Measurements from ENCODE around the gene SND1.

The SND1 gene

DNA sequence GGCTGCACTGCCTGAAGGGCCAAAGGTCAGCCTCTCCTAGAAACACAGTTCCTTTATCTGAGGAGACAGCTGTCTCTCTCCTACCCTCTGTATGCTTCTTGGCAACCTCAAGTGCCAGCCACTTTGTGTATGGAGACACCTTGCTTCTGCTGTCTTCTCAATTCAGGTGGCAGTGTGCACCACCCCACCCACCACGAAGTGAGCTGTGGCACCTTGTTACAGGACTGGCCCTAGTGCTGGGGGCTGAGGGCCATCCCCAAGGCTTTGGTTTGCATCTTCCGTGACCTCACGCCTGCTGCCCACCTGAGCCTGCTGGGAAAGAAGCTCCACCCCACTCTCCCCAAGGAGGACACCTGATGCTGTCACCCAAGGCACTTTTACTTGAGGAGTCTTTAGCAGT lies 426.3 kb downstream of the SND1 start:
- no peak for DNase-seq

GRCh38 chr7:128080169-128080568 lies 428.2 kb downstream of the SND1 start:
- no peak for DNase-seq

DNA sequence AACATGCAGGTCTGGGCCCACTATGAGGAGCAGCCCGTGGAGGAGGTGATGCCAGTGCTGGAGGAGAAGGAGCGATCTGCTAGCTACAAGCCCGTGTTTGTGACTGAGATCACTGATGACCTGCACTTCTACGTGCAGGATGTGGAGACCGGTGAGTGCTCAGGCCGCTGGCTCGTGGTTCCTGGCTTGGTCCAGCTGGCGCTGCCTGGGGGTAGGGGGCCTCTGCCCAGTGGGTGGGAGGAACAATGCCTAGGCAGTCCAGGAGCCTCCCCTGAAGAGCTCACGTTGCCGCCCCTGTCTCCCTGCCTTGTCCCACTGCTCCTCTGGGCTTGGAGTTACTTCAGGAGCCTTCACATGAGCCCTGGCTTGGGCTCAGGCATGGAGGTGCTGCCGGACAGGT lies 429.4 kb downstream of the SND1 start:
- no peak for DNase-seq

GRCh38 chr7:128081808-128082207 lies 429.8 kb downstream of the SND1 start:
- no peak for DNase-seq

- DNase-seq: no peak
Observed at GRCh38 chr7:128082431-128082830, 430.4 kb downstream of the SND1 start.

- DNase-seq: no peak
Observed at GRCh38 chr7:128084896-128085608, 433.1 kb downstream of the SND1 start.

DNA sequence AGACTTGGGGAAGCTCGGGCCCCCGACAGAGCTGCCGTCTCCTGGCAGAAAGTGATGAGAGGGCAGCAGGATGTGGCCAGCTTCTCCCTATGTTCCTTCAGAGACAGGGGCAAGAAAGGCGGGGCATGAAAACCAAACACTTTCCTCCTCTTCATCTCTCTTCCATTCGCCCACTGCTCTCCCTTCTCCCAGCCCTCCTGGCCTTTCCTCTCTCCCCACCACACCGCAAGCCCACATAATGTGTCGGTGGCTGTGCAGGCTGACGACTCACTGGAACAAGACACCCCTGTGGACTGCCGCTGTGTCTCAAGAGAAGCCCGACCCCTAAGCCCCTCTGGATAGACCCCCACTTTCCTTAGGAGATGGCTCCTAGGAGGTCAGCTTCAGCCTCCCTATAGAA lies 438.5 kb downstream of the SND1 start:
- no peak for DNase-seq

DNA sequence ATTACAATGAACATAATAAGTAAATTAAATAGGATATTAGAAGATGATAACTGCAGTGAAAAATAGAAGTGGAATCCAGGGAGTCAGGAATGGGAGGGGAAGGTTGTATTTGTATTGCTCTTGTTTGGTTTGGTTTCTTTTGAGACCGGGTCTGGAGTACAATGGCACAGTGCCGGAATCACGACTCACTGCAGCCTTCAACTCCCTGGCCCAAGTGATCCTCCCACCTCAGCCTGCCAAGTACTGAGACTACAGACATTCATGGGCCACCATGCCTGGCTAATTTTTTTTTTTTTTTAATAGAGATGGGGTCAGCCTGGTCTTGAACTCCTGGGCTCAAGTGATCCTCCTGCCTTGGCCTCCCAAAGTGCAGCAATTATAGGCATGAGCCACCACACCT lies 439.1 kb downstream of the SND1 start:
- no peak for DNase-seq

- DNase-seq: no peak
Observed at GRCh38 chr7:128092221-128092620, 440.2 kb downstream of the SND1 start.

DNA sequence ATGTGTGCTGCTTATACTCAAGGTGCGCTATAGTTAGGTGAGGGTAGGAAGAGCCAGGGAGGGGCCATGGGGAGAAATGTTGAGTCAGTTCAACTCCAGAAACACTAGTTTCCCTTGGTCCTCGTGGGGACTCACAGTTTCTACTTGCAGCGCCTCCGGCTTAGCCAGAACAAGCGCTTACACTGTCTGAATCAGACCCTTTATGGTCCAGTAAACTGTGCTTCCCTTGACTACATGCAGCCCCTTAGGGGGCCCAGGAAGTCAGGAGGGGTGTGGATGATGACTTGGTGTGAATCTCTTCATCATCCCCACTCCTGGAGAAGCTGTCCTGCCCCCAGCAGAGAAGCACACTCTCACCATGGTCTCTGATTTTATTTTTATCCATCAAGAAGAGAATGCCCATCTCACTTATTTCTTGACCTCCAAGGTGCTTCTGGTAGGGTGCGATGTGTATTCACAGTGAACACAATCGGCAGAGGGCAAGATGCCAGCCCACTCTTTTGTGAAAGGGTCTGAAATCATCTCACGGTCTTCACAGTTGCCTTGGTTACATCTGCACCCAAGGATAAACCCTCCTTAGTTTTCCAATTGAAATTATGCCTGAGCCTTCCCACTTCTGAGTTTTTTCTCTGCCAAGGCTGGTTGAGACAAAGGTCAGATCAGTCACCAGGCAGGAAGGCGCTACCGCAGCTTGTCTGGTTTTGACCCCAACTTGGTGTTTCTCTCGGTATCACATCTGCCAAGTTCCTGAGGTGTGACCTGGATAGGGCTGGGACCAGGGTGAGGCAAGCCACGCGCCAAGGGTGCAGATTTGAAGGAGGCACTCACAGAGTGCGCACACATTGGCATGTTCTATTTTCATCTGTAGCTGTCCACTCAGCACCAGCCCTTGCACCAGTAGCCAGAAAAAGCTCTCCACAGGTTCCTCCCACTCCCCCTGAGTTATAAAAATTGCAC lies 441.9 kb downstream of the SND1 start:
- no peak for DNase-seq

GRCh38 chr7:128094686-128095085 lies 442.7 kb downstream of the SND1 start:
- DNase-seq: no peak

- DNase-seq: no peak
Observed at GRCh38 chr7:128097211-128097731, 445.3 kb downstream of the SND1 start.

- DNase-seq: no peak
Observed at GRCh38 chr7:128098629-128099028, 446.6 kb downstream of the SND1 start.

GRCh38 chr7:128099204-128099671 lies 447.2 kb downstream of the SND1 start:
- DNase-seq: no peak

DNA sequence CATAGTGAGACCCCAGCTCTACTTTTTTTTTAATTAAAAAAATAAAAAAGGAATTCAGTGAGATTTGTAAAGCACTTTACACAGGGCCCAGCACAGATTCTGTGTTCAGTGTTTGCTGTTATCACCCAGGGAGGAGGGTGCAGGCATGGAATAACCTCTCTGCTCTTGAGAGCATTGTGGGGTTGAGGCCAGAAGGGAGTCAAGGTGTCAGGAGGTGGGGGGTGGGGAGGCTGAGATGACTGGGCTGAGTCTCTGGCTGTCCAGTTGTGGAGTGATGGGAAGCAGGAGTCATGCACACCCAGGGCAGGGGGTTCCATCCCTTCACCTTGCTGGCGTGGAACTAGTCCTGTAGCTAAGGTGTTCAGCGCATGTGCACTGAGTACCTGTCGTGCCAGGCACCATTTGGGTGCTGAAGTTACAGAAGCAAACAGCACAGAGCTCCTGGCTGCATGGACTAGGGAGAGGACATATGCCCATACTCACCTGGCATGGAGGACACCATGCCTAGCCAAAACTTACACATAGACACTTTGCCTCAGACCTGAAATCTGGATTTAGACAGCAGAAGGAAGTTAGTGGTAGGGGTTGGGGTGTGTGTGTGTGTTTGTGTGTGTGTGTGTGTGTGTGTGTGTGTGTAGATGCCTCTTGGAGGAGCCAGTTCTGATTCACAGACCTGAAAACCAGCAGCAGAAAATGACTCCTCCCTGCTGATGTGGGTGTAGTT lies 448.4 kb downstream of the SND1 start:
- DNase-seq: no peak

GRCh38 chr7:128100949-128101713 lies 449.1 kb downstream of the SND1 start:
- no peak for DNase-seq

DNA sequence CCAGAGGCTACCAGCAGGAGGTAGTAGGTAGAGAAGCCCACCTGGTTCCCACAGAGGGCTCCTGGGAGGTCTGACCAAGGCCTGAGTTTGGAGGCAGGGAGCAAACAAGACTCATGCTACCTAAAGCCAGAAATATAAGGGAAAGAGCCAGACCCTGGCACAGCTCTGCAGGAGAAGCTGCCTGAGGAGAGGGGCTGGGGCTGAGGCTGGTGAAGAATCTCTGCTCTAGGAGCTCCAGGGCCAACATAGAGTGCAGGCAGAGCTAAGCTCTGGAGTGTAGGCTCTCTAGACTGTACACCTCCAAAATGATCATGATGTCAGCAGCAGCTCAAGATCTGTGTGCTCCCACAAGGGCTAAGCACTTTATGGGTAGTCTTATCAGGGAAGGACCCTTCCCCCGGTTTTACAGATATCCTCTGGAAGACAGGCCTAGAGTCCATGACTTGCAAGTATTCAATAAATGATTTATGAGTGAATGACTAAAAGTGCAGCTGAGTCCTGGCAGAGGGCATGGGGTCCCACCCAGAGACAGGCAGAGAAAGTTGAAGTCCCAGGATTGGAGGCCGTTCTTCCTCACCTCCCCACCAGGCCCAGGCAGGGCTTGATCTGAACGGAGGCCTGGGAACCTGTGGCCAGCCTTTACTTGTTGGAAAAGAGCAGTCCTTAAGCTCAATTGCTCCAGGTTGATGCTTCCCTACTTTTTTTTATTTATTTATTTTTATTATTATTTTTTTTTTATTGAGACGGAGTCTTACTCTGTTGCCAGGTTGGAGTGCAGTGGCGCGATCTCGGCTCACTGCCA lies 450.7 kb downstream of the SND1 start:
- DNase-seq: no peak

GRCh38 chr7:128103498-128104107 lies 451.6 kb downstream of the SND1 start:
- DNase-seq: peak; percentile 30

- peak; percentile 36 for DNase-seq
Observed at GRCh38 chr7:128104108-128104742, 452.2 kb downstream of the SND1 start.
